NCI-H1417 (cell line): ENCODE results near the gene TMEM238.
A peak's percentile ranks its signal among the peaks of the same experiment; 100 is the strongest.

Source experiments
- DNase-seq, 3 experiments: peaks; one replicate each; lab custom pipeline; 2025; lab: John Stamatoyannopoulos, UW

The TMEM238 gene

DNA sequence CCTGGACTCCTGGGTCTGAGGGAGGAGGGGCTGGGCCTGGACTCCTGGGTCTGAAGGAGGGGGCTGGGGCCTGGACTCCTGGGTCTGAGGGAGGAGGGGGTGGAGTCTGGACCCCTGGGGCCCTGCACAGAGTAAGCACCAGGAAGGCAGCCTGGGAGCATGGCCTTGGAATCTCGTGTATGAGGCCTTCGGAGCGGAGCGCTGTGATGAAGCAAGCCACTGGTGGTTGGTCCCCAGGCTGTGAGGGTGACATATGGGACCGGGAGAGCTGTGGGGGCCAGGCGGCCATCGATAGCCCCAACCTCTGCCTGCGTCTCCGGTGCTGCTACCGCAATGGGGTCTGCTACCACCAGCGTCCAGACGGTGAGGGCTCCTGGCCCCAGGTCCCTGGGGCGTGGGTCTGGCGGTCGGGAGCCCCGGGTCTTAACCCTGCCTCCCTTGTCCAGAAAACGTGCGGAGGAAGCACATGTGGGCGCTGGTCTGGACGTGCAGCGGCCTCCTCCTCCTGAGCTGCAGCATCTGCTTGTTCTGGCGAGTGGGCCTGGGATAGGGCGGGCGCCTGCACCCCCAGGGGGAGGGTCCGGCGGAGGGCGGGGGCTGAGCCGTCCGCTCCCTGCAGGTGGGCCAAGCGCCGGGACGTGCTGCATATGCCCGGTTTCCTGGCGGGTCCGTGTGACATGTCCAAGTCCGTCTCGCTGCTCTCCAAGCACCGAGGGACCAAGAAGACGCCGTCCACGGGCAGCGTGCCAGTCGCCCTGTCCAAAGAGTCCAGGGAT, 6.5 kb downstream of the TMEM238 start:
- DNase-seq: no peak

DNA sequence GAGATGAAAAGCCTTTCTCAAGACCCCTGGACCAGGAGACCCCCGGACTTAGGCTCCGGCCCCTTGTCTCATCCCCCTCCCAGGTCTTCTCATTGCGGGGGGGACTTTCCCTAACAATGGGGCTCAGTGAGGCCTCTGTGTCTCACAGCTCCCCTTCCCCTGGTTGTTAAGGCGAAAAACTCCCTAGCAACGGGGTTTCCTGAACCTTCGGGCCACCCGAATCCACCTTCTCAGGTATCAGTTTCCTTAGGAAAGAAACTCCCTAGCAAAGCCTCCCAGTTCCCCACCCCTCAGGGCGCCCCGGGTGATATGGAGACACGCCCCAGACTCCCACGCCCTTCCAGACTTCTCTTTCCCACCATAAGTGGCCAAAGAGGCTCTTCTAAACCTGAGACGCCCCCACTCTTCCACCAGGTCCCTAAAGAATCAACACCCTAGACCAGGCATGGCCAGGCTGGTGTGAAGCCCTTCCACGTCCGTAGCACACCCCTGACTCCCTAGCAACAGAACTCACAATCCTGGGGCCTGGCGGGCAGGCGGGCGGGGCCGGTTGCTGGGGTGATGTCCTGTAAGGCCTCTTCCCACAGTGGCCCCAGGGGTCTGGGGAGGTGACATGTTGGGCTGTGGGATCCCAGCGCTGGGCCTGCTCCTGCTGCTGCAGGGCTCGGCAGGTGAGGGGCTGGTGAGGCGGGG, 7.7 kb downstream of the TMEM238 start, which contains the start of gene TMEM190:
Gene TMEM190, plus strand, starts transcription at position 586 of the 693 bp plus-strand sequence. Its CDS starts 28 bp downstream, at position 614.
- DNase-seq: no peak

DNA sequence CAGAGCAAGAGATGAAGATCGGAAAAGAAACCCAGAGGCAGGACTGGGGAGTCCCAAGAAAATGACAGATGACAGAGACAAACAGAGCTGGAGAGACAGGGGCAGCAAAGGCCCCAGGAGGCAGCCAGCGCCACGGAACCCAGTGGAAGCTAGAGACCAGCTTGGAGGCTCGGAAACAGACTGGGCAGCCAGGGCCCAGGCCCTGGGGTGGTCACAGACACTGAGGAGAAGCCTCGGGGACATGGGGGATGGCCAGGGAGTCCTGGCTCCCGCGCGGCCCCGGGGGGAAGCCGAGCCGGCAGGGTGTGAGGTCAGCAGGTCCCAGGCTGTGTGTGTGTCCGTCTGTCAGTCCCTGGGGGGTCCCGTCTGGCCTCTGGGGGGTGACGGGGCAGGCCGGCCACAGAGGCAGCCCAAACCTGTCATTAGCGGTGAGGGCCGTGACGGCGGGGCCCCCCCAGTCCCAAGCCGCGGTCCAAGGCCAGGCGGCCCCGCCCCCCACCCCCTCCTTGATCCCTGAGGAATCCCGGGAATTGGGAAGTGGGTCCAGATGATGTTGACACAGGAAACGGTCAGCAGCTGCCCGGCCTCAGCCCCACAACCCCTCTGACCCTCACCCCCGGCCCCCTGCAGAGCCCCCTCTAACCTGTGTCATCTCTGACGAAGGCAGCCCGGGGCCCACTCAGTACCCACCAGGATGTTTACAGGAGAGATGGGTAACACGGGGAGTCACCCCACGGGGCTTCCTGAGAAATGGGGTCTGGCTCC, 9.9 kb downstream of the TMEM238 start:
- no peak for DNase-seq

DNA sequence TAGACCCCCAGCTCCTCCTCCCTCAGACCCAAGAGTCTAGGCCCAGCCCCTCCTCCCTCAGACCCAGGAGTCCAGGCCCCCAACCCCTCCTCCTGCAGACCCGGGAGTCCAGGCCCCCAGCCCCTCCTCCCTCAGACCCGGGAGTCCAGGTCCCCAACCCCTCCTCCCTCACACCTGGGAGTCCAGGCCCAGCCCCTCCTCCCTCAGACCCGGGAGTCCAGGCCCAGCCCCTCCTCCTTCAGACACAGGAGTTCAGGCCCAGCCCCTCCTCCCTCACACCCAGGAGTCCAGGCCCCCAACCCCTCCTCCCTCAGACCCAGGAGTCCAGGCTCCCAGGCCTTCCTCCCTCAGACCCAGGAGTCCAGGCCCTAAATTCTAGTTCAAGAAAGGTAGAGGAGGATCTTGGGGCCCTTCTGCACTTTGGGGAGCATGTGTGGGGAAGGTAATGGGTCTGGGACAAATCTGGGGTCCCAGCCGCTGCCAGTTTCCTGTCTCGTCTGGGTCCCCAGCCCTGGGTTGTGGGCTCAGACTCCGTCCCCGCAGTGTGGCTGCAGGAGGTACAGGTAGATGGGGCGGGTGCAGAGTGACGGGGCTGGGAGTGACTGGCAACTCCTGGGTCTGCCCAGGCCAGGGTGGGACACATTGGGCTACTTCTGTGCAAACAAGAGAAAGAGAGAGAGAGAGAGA, 10.6 kb downstream of the TMEM238 start:
- no peak for DNase-seq

DNA sequence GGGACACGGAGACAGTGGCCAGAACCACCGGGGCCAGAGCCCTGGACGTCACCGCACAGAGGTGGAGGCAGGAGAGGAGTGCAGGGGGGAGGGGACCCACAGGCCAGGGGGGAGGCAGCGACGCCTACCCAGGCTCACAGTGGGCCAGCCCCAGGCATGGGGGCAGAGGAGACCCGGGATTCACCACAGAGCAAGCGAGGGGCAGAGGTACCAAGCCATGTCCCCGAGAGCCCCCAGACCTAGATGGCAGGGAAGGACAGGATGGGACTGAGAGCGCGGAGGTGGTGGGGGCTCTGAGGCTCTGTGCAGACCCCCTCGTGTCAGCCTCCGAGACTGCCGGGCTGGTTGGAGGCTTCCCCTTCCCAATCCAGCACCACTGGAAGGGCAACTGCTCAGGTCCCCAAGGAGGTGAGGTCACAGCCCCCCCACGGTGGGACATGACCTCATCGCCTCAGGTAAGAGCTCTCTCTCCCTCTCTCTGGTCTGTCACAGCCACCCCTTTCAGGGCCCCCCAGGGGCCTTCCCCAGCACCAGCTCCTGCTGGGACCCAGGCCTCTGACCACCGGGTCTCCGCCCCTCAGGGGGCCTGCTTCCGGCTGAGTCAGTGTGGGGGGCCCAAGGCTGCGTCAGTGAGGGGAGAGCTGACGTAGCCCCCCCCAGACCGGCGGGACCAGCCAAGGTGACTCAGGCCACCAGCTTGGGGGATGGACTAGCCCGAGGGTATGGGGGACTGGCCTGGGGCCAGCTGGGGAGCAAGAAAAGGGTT, 11.6 kb downstream of the TMEM238 start:
- no peak for DNase-seq

DNA sequence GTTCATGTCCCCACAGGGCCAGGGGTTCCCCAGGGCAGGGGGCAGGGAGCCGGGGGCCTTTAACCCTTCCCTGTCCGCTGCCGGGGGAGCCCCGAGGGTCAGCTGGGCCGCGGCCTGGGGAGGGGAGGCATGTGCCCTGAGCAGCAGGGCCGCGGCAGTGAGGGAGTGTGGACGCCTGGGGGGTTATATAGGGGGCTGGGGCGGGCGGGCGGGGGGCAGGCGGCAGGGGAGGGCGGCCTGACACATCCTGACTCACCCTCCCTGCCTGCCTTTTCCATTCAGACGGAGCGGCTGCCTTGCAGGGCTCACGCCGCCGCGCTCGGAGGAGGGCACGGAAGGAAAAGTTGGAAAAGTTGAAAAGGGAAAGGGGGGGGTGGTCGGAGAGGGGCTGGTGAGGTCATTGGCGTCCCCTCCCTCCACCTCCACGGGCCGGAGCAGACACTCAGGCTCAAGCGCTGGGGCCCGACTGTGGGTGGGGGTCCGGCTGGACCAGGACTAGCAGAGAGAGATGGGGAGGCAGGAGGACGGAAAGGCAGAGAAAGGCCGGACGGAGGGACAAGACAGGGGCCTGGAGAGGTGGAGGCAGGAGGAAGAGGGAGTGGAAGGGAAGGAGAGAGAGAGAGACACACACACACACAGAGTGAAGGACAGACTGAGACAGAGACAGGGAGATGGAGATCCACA, 13.6 kb downstream of the TMEM238 start, which contains the start of gene IL11:
Gene IL11, minus strand, starts transcription at position 159 of the 684 bp plus-strand sequence. Its CDS starts 153 bp downstream, at position 6.
- DNase-seq: no peak

DNA sequence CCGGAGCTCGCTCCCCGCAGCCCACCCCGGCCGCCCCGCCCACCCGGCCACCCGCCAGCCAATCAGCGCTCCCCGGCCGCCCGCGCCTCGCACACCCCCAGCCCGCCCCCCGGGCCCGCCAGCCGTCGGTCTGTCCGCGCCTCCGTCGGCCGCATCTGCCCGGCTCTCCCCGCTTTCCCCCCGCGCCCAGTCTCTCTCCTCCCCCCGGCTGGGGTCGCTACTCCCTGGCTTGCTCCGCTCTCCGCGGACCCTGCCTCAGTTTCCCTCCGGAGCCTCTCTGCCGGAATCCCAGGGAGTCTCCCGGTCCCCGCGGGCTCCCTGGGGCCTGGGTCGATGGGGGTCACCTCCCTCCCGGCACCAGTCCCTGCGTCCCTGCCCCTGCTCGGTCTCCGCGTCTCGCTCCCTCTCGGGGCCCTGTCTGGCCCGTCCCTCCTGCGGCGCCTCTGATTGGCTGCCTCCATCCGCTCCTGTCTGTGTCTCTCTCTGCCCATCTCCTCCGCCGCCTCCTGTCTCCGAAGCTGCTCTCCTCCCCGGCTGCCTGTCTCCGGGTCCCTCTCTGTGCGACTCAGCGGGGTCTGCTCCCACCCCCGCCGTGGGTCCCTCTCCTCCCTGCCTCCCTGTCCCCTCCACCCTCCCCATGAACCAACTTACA, 14.3 kb downstream of the TMEM238 start:
- DNase-seq: peak in 2 of 3 experiments; percentile 59 to 66

DNA sequence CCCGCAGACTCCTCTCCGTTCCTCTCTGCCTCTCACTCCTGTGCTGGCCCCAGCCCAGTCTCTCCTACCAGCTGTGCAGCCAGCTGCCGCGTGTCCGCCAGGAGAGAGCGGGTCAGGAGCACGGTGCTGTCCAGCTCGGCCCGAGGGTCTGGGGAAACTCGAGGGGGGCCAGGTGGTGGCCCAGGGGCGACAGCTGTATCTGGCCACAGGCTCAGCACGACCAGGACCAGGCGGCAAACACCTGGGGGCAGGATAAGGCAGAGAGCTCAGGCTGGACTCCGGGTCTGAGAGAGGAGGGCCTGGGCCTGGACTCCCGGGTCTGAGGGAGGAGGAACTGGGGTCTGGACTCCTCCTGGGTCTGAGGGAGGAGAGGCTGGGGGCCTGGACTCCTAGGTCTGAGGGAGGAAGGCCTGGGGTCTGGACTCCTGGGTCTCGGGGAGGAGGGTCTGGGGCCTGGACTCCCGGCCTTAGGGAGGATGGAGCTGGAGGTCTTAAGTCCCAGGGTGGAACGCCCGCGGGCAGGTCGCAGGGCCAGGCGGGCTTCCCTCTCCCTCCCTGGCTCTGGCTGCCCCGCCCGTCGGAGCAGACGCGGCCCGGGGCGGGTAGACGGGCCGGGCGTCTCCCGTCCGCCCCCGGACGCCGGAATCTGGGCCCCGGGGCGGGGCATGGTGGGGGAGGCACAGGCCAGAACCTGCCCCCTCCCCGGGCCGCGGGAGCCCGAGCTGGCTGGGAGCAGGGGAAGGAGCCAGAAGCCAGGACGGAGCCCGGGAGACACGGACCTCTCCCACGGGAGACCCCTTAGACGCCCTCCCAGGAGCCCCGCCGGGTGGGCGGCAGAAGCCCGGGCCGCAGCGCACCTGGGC, 15.2 kb downstream of the TMEM238 start:
- peak in 1 of 3 experiments; percentile 28 for DNase-seq

DNA sequence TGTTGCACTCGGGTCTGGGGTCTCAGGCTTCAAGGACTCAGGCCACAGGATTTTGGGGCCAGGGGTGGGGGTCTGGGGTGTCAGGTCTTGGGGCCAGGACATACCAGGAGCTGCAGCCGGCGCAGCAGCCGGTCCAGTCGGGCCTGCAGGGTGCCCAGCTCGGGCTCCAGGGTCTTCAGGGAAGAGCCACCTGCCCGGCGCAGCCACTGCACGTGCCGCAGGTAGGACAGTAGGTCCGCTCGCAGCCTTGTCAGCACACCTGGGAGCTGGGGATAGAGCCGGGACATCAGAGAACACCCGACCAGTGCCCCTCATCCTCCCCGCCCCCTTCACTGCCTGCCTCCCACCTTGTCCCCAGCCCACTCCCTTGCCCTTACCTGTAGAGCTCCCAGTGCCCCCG, 16.0 kb downstream of the TMEM238 start:
- DNase-seq: no peak

DNA sequence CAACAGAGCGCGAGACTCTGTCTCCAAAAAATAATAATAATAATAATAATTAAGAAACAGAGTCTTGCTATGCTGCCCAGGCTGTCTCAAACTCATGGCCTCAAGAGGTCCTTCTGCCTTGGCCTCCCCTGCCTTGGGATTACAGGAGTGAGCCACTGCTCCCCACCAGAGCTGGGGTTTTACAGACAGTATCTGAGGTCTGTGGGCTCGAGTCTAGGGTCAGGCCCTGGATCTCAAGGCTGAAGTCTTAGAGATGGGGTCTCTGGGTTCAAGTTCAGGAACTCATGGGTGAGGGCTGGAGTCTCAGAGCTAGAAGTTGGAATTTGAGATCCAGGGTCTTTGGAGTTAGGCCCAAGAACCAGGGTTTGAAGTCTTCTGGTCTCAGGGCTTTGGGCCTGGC, 17.3 kb downstream of the TMEM238 start:
- DNase-seq: no peak

DNA sequence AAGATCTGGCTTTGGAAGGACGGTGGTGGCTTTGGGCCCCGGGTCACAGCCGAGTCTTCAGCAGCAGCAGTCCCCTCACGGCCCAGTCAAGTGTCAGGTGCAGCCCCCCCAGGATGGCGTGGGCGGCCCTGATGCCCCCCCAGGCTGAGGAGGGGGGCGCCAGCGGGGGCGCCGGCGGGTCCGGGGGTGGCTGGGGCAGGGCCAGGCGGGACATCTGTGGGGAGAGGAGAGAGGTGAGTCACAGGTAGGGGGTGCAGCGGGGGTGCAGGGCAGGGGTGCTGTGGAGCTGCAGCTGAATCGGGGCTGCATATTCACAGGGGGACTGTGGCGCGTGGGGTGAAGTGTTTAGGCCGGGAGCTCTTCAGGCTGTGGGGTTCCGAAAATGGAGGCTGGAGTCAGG, 18.1 kb downstream of the TMEM238 start:
- no peak for DNase-seq

DNA sequence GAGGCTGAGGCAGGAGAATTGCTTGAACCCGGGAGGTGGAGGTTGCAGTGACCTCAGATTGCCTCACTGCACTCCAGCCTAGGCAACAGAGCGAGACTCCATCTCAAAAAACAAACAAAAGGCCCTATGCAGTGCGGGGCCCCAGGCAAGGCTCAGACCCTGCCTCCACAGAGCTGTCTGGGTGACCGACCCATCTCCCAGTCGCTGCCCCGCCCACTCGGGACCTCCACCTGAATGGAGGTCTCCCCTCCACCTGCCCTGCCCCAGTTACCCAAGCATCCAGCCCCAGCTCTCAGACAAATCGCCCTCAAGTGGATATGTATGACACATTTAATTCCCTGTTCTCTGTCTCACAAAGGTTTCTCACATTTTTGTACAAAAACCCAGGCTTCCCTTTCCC, 18.8 kb downstream of the TMEM238 start:
- DNase-seq: no peak

DNA sequence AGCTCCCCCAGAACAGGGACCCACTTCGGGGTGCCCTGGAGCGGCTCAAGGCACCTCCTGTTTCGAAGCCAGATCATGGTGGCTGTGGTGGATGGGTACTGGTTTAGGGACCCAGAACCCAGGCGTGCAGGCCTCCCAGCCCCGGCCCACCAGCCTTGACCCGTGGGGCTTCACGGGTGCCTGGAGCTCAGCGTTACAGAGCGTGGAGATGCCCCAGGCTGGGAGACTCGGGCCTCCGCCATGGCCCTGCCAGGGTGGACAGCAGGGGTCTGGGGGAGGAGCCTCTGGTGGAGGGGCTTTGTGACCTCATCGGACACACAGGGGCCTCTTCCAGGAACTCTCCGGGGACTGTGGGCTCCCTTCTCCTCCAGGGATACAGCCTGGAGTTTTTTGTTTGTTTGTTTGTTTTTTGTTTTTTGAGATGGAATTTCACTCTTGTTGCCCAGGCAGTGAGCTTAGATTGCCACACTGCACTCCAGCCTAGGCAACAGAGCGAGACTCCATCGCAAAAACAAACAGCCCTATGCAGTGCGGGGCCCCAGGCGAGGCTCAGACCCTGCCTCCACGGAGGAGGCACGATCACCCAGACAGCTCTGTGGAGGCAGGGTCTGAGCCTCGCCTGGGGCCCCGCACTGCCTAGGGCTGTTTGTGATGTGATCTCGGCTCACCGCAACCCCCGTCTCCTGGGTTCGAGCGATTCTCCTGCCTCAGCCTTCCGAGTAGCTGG, 20.9 kb downstream of the TMEM238 start, which contains the start of gene GARIN5B:
Gene GARIN5B, minus strand, starts transcription at position 271 of the 727 bp plus-strand sequence. Its CDS starts 194 bp downstream, at position 77.
- no peak for DNase-seq

DNA sequence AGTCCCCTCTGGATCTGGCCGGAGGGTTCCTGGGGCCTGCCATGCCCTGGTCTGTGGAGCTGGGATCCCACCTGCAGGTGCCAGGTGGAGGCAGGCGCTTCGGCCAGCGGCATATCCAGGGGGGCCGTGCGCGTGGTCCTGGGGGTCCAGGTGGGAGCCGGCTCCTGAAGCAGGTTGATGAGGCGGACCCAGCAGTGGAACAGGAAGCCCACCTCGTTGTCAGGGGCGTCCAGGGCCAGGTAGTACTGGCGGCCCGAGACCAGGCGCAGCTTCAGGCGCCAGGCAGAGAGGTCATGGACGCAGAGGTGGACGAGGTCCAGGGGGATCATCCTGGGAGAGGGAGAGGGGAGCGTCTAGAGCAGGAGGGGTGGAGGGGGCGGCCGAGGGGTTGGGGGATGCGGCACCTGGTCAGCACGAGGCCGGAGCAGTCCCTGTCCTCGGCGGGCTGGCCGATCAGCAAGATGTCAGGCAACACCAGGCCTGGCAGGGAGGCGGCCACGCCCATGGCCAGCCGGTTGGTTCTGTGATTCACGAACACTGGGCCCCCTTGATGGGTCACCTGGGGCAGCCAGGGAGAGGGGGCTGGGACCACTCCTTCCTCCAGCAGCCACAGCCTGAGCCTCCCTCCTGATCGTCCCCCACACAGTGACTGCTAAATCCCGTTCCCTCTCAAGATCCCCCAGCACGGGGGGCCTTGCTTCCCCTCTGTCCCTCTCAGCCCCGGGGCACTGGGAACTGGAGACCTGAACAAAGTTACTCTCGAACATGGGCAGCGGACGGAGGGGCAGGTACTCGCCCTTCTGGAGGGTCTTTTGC, 21.7 kb downstream of the TMEM238 start:
- DNase-seq: no peak

DNA sequence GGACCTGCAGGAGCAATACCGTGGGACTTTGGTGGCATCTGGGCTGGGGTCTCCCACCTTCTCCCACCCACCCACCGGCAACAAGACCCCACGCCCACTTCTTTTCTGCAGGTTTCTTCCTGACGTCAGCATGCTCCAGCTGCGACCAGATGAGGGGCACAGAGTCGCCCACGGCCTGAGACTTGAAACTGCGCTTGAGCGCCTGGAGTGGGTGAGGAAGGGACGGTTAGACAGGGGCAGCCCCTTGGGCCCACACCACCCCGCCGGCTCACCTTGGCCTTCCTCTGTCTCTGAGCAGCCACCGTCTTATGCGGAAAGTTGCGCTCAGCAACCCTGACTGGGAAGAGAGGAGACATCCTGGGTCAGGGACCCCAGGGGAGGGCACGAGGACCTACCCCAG, 23.2 kb downstream of the TMEM238 start:
- DNase-seq: no peak

DNA sequence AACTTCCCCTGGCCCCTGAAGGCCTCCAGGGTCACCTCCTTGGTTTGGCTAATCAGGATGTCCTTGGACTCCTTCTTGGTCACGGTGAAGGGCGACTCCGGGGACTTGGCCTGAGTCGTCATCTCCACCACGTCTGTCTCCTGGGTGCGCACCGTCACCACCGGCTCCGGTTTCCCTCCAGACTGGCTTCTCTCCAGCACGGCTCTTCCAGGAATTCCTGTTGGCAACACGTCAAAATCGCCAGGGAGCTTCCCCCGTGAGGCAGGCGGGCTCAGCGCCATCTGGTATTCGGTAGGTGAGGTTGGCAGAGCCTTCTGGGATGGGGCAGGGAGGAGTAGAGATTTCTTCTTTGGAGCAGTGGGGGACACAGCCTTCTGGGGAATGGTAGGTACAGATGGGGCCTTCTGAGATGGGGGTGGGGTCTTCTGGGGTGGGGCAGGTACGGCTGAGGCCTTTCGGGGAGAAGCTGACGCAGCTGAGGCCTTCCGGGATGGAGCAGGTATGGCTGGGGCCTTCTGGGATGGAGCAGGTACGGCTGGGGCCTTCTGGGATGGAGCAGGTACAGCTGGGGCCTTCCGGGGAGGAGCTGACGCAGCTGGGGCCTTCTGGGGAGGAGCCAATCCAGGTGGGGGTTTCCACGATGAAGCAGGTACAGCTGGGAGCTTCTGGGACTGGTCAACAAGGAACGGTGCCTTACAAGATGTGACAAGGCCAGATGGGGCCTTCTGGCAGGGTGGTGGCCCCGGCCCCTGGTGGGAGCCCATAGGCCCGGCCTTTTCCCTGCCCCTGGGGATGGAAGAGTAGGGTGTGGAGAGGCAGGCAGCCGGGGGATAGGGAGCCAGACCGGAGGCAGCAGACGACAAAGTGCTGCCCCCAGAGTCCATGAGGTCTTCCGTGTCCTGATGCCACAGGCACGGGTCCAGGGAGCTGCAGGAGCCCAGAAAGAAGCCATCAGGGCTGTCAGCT, 24.9 kb downstream of the TMEM238 start:
- DNase-seq: no peak
